Stimulated activated CD8-positive, alpha-beta memory T cell treated with anti-CD3 and anti-CD28 coated beads, Interleukin-15, amount 100 ng/mL, for 24 hours (primary cell): ENCODE results near the gene THSD4.
"Not testable (repeated sequence)": the region's sequence is repeated elsewhere in the genome, so short reads cannot be mapped to it uniquely, and the experiment has no call there.

ENCODE experiments used
- DNase-seq: peaks from one replicate; pipeline ENCODE4 v3.0.0-alpha.2; 2020; ENCODE audit warnings: low read depth

The THSD4 gene

DNA sequence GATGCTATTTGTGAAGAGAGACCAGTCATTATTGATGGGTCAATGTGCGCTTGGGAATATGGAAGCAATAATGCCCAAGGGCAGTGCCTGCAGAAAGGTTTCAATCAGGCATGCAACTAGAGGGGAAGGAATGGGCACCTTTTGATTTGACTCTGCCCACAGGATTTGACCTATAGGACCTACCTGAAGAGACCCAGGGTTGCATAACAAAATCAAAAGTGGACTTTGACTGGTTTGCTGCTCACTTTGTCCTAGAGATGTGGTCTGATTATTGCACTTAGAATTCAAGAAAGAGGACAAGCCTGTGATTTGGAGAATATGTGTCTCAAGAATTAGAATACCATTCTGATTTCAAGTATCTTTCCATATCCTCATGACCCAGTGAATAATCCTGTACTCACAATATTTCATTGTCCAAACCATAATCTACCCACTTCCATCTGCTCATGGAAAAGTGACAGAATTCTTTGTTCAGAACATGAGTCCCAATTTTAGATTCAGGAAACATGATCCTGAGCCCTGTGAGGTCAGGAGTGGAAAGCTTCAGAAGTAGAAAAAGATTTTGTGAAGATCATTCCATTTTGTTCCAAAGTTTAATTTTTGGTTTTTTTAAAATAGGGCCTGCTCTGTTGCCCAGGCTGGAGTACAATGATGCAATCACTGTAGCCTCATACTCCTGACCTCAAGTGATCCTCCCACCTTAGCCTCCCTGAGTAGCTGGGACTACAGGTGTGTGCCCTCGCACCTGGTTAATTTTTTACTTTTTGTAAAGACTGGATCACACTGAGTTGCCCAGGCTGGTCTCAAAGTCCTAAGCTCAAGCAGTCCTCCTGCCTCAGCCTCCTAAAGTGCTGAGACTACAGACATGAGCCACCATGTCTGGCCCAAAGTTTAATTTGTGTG is 543.8 kb downstream of the THSD4 start:
- no peak for DNase-seq

DNA sequence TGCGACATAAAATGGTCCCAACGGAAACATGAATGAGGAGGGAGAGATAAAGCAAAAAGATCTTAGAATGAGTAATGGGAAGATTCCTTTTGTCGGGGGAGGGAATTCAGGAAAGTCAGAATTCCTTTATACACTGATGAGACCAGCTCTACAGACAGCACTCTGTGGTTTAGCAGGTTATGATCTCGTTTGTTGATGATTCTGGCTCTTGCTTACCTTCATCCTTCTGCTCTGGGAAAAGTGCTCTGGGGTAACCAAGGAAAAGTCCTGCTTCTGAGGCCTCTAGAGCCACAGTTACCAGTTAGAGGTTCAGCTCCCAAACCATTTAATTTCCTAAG is 544.4 kb downstream of the THSD4 start:
- no peak for DNase-seq

GRCh38 chr15:71660501-71660900 is 545.2 kb downstream of the THSD4 start:
- DNase-seq: no peak

GRCh38 chr15:71662306-71662705 is 547.0 kb downstream of the THSD4 start:
- DNase-seq: no peak

DNA sequence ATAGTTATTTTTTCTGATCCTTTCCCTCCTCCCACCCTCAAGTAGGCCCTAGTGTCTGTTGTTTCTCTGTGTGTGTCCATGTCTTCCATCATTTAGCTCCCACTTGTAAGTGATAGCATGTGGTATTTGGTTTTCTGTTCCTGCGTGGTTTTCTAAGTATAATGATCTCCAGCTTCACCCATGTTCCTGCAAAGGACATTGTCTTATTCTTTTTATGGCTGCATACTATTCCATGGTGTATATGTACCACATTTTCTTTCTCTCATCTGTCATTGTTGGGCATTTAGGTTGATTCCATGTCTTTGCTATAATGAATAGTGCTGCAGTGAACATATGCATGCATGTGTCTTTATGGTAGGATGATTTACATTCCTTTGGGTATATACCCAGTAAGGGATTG is 549.4 kb downstream of the THSD4 start:
- DNase-seq: no peak

- no peak for DNase-seq
Measured at GRCh38 chr15:71666763-71667620, 551.7 kb downstream of the THSD4 start.

DNA sequence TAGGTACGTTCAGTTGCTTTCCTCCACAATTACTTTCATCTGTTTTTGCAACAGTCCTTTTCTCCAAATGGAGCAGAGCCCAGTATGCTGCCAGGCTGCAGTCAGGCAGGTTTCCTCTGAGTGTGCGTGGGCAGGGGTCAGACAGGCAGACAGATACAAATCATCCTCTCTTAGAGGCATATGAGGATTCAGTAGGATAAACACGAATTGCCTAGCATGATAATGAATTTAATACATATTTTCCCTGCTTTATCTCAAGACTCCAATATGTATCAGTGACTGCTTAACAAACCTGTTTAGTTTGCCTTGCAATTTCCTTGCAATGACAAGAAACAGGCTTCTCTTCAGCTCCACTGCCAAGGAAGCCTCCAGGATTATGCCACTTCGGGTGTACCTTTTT is 554.4 kb downstream of the THSD4 start:
- DNase-seq: no peak

- not testable (repeated sequence) for DNase-seq
Measured at GRCh38 chr15:71670222-71670621, 555.0 kb downstream of the THSD4 start.

DNA sequence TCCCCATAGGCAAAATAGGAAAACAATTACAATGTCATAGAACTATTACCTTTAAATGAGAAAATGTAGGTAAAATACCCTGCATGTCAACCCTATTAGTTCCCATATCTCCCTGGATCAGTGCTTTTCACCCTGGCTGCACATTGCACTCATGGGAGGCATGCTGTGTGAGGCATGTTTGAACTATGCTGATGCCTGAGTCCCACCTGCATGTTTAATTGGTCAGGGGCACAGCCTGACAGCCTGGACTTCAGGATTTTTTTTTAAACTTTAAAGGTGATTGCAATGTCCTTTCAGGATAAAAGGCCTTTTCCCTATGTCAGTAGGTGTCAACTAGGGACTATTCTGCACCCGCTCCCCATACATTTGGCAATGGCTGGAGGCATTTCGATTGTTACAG is 559.1 kb downstream of the THSD4 start:
- no peak for DNase-seq

GRCh38 chr15:71677352-71677751 is 562.1 kb downstream of the THSD4 start:
- no peak for DNase-seq

- DNase-seq: no peak
Measured at GRCh38 chr15:71677766-71678165, 562.5 kb downstream of the THSD4 start.

DNA sequence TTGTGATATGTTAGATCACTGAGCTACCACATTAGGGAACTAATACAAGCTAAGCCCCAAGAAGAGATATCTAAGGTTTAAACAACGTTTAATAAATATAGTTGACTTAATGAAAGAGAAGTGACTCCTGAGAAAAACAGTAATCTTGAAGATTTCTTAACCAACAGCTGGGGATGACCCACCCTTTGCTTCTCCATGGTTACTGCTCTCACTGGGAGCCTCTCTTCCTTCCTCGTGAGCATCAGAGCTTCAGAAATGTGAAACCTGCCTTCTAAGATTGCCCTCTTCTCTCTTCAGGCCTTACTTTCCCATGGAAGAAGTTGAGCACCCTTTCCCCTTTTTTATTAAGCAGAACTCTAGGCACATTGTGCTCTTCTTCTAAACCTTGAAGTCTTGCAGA is 562.9 kb downstream of the THSD4 start:
- no peak for DNase-seq

- DNase-seq: no peak
Measured at GRCh38 chr15:71678605-71679004, 563.3 kb downstream of the THSD4 start.

GRCh38 chr15:71679223-71679792 is 564.0 kb downstream of the THSD4 start:
- no peak for DNase-seq

- no peak for DNase-seq
Measured at GRCh38 chr15:71679793-71680353, 564.6 kb downstream of the THSD4 start.

GRCh38 chr15:71682001-71682400 is 566.7 kb downstream of the THSD4 start:
- DNase-seq: no peak

- no peak for DNase-seq
Measured at GRCh38 chr15:71683411-71684274, 568.4 kb downstream of the THSD4 start.

GRCh38 chr15:71685420-71685993 is 570.2 kb downstream of the THSD4 start:
- DNase-seq: no peak

GRCh38 chr15:71686221-71687050 is 571.2 kb downstream of the THSD4 start:
- no peak for DNase-seq

DNA sequence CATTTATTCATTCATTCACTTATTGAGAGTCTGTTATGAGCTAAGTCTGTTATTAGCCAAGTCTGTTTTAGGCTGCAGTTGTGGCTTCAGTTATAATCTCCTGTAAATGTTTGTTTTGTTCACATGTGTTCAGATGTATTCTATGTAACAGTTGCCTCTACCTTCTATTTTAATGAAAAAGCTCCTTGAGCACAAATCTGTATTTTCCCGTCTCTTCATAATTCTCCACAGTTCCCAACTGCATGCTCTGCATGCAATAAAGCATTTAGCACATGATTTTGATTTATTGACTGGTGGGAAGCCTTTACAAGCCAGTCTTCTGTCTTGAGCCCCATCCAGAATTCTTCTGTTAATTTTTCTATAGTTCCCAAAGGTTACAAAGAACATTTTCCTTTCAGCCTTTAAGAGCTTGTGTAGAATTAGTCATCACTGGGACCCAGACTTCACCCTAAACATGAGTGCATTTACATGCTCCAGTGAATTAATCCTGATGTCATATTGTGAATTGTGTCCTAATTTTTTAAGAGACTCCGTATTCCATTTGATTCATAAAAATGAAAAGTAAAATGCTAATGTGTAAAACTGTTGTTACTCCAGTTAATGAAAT is 572.7 kb downstream of the THSD4 start:
- DNase-seq: no peak
